HTR-8/SVneo (cell line): ENCODE results near the gene NSL1.

ENCODE experiments used
- DNase-seq: peaks from one replicate; pipeline ENCODE4 v3.0.0; 2011; ENCODE audit warnings: low spot score, mixed read lengths; ENCODE audit not compliant: insufficient read length
- FAIRE-seq: peaks from 2 replicates; lab custom pipeline; 2011; peaks lifted over from hg19 to GRCh38; lab: Jason Lieb, UNC

NSL1 gene

DNA sequence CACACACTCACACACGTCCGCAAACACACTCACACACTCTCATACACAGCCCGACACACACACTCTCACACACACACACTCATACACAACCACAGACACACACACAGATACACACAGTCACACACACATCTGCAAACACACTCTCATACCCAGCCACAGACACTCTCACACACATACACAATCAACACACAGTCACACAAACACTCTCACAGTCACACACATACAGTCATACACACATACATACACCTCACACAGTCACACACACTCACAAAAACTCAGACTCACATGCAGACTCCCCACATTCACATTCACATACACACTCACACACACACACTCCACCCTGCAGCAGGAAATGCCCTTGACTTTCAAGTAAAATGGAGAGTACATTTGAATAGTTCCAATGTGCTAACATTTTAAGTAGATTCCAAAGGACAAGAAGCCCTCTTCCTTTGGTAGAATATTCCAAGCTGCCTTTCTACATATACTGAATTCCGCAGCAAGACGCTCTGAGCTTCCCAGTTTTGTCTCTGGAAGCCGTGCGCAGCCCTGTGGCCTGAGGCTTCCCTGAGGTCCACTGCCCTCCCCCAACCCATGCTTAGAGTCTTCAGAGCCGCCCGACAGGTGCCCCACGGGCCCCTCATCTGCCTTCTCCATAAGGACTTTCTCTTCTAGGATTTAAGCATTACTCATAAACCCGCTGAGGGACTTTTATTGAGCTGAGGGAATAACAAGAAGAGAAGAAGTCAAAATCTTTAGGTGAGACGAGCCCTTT lies 101.6 kb downstream of the NSL1 start:
- FAIRE-seq = peak; percentile 69
- no peak for DNase-seq

DNA sequence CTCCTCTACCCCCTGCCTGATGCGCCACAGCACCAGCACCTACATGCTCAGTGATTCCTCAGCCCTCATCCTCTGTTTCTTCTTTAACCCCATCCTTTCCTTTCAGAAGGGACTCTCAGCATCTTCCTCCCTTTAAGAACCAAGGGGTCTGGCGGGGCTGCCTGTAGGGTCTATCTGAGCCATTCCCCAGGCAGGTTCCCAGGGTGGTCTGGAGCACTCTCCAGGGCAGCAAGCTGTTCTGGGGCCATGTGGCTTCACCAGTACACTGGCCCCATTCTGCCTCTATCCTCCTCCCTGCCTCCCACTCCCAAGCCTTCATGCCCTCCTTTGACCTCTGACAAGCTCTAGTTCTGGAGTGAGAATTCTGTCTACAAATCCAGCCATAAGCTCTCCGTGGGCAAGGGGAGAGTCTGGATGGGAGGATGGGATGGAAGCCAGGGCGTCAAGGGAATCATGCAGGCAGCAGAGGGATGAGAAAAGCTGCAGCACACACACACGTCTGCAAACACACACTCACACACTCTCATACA lies 102.3 kb downstream of the NSL1 start:
- DNase-seq (no peak), FAIRE-seq (no peak)

DNA sequence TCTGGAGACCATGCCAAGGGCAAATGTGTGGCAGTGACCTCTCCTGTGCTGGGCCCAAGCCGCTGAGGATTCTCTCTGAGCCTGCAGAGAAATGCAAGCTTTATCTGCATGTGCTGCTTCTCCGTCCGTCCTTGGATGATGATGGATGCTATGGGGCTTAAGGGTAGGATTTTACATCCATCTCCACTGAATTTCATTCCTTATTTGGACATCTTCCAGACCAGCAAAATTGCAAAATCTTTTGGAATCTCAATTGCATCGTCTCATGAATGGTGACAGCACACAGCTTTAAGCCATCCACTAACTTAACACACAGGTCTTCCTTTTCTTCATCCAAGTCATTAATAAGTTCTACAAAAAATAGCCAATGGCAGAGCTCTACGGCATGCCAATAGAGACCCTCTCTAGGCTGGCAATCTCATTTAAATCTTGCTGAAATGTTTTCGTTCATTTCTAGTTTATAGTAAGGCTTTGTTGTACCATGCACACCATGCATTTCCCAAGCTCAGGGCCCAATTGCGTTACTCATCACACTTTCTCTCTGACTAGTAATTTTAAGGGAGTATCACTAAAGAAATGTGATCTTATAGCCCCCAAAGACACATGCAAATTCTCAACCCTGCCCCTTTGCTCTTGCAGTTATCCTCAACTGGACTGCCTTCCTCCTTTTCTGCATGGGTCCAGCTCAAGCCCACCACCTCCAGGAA lies 103.1 kb downstream of the NSL1 start:
- FAIRE-seq (no peak), DNase-seq (no peak)

DNA sequence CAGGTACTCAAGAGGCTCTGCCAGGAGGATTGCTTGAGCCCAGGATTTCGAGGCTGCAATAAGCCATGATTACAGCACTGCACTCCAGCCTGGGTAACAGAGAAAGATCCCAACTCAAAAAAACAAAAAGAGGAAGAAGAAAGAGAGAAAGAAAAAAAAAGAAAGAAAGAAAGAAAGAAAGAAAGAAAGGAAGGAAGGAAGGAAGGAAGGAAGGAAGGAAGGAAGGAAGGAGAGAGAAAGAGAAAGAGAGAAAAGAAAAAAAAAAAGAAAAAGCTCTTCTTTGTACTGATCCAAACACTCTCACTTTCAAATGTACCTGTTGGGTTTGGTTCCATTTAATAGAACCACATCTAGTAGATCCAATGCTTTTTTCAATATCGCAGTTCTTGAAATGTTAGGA lies 103.8 kb downstream of the NSL1 start:
- DNase-seq (no peak), FAIRE-seq (no peak)

DNA sequence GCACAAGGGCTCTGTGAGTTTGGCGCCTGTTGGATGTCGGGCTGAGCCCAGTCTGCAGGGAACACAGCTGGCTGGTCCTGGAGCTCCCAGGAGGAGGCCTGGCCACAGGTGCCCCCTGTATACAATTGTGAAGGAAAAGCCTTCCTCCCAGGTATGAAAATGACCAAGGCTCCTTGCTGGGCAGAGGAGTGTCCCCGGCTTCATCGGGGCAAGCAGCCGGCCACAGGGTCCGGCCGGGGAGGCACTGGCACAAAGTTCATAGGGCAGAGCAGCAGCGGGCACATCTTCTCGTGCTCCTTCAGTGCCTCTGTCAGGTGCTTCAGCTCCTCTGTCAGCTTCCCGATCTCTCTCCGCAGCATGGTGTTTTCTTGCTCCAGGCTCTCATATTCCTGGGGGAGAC lies 105.0 kb downstream of the NSL1 start:
- FAIRE-seq (no peak), DNase-seq (no peak)

DNA sequence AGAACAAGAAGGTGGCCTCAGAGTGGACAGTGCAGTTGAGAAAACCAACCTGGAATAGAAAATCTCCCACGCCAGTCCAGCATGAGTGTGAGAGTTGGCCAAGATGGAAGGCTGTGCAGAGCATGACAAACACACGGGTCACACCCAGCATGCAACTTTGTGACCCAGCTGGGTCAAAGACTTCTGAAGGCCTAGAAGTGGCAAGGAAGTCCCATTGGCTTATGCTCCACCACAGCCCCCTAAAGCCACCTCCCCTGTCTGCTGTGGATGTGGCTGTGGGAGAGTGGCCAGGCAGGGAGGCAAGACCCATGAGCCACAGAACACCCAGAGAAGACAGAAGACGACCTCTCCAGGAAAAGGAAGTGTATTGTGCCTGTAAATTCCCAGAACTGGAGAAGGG lies 105.5 kb downstream of the NSL1 start:
- FAIRE-seq = no peak
- DNase-seq = no peak

DNA sequence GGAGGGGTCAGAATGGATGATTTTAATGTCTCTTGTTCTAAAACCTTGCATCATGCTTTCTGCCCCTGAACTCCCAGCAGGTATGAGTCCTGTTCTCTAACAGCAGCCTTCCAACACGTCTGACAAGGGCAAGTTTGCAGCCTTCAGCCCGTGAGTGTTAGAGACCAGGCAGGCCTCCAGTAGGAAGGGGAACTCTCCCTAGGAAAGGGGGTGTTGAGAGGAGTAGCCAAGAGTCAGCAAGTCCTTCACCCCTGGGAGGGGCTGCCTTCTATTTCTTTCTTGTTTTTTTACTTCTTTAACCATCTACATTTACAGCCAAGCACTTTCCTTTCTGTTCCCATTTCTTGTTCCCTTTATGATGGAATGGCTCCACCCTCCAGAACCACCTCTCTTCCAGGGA lies 106.1 kb downstream of the NSL1 start:
- no peak for FAIRE-seq

DNA sequence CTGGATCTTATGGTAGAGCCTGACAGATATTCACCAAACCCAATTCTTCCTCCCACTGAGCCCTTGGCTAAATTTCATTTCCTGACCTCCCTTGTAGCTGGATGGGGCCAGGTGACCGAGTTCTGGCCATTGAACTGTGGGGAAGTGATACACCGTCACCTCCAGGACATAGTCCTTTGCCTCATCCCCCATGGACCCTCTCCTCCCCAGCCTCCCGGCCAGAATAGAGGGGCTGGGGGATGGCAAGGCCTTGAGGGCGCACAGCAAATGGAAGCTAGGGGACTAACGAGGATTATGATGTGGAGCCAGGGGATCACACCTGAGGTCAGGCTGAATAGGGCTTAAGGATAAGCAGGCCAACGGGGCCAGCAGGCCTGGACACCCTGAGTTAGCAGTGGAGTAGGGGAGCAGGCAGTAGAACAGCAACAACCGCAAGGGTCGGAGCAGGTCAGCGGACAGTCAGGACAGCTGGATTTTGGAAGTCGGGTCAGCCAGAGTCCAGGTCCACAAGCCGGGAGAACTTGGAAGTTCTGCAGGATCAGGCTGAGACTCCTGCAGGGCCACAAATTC lies 107.0 kb downstream of the NSL1 start:
- DNase-seq (no peak), FAIRE-seq (no peak)

More for the DNA sequence above, 106.1 kb downstream of the NSL1 start:
- DNase-seq = no peak

DNA sequence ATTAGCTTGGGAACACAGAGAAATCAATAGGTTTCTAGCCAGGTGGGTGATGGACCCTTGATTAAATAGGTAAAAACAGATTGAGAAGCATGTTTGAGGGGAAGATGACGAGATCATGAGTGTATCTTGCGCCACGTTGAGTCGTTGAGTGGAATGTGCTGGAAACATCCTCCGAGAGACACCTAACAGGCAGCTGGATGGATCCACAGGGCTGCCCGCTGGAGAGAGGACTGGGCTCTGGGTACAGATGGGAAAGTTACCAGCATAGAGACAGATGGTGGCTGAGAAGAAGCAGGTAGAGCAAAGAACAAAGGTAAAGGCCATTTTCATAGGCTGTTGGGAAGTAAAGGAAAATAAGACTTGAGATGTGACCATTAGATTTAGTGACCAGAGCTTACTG lies 107.5 kb downstream of the NSL1 start:
- no peak for DNase-seq
- no peak for FAIRE-seq

DNA sequence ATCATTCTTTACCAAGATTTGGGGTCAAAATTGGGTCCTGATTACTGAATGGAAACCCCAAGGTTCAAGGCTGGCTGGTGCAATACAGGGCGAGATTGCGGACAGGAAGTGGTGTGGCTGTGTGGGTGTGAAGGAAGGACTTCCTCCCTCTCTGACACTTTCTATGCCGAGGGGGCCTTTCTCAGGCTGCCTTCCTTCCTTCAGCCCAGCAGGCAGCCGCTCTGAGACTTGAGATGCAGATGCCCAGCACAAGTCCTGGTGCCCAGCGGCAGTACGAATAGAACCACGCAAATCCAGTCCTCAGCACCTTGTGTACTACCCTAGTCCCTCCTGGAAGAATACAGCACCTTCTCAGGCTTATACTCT lies 108.2 kb downstream of the NSL1 start:
- DNase-seq = no peak
- FAIRE-seq = no peak

DNA sequence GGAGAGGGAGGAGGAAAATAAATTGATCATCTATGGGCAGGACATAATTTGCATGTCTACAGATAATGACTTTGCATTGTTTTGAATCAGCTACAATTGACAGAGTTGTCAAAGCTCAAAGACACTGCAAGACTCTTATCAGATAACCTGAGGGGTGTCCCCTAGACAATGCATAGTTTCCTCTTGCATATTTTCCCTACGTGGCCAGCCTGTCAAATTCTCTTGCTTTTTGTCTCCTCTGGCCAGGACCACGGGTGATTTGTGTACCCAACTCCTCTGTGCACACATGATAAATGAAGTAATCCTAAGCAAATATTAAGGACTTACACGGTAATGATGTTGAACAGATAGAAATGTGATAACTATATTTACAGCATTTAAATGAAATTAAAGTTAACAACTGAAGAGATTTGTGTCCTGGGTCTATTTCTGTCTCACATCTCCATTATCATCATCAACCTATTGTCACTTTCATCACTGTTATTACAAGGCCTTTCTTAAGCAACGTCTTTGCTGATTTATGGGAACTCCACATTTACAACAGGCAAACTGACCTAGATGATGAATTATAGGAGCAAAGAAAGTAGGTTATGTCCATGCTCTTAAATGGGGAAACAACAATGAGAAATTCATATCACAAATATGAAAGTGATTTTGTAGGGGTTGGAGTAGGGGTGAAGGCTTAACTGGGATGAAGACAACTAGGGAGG lies 110.7 kb downstream of the NSL1 start:
- FAIRE-seq (no peak), DNase-seq (no peak)

DNA sequence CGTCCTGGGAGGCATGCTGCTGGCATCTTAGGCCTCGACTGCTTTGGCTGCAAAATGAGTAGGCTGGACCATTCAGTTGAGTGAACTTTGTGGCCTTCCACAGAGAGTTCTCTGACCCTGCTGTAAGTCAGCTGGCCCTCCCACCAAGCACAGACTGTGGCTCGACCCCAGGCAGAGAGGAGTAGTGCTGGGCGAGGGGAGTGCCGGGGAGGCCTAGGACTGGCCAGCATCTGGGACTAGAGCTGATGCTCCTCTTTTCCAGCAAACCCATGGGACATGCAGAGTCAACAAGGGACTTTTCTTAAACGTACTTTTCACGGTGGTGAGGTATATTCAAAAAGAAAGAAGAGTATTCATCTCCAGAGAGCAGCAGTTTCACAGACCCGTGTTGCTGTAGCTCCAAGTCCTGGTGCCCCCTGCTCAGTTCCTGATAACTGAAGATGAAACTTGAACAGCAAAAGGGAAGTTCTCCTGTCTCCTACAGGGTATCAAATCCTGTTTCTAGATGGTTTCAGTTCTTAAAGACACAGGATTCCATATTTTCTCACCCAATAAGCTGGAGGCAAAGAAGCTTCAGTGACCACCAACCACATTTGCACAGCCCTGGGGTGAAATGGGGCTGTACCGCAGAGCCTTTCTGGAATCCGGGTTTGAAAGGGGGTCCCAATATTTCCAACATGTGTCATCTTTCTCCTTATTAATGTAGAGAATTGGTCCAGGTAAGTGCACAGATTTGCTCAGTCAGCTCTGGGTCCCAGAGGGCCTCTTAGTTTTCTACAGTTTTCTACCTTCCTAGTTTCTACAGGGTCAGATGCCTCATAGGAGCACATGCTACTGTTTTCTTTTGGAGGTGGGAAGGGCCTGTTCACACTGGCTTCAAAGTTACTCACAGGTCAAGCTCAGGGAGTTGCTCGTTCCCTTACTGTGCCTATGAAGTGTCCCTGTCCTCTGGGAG lies 112.8 kb downstream of the NSL1 start:
- DNase-seq (no peak), FAIRE-seq (no peak)

DNA sequence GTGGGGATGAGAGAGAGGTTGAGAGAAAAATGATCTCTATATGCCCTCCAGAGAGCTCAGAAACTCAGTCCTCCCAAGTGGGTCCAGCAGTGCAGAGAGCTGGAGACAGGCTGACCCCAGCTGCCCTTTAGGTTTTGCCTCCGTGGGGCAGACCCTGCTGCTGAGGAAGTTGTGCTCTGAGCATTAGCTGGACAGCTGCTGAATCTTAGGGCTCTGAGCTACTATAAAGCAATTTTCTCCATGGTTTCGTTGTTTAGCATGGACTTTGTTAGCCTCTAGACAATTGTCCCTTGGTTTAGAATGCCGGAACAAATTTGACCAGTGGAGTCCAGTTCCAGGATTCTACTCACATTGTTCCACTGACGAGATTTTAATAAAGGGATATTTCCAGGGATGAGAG lies 114.0 kb downstream of the NSL1 start:
- no peak for DNase-seq
- FAIRE-seq = no peak

DNA sequence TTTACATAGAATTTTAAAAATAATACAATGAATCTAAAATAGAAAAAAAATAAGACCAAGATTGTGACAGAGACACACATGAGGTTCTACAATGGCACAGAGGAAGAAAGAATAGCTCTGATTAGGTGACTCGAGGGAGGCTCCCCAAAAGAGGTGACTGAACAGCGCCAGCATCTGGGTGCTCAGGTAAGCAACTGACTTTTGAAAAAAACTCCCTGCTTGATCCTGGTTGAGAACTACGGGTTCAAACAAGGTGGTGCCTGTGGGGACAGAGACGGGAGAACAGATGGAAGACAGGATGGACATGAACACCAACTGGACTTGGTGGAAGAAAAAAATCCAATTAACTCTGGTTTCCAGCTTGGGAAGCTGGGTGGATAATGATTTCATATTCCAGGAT lies 114.4 kb downstream of the NSL1 start:
- DNase-seq (no peak), FAIRE-seq (no peak)
